Airway epithelial cell (primary cell): ENCODE data around the gene RAD21L1. TPM values are rescaled to one million over a fixed set of nuclear protein-coding genes. Genes with fewer than 3 reads are reported as not detected.

ENCODE experiments used
- total RNA-seq: library from RNA; depleted of rRNA; stranded (reverse); fragments of >200 nt; gene quantifications from 2 replicates; pipeline ENCODE4 v1.2.3, GENCODE V29; 2015

RAD21L1 gene
- not detected in 2 replicates for total RNA-seq

DNA sequence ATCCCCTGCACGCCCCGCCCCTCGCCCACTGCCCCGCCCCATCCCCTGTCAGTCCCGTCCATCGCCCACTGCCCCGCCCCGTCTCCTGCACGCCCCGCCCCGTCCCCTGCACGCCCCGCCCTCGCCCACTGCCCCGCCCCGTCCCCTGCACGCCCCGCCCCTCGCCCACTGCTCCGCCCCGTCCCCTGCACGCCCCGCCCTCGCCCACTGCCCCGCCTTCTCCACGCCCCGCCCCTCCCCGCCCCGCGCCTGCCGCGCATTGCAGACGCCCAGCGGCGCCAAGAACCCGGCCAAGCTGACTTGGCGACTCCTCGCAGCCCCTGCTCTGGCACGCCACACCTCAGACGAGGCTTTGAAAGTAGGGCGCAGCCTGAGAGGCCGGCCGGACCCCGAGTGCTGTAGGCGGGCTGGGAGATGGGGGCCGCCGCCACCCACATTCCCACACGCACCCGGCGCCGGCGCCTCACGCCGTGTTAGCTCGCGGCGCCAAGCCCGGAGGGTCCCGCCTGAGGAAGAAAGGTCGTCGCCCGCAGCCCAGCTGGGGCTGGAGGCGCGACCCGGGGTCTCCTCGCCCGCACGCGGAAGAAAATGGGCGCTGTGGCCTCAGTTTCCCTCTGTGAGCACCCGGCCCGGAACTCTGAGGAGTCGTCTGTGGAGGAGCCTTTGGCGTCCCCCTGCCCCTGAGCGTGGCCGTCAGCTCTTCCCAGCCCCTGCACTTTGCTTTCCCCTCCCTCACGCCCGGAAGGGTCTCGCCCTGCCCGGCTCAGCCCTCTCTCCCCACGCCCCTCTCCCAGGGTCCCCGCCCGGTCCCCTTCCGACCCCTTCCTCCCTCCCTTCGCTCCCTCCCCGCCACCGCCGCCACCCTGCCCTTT lies at the start of gene RAD21L1:
TSS of gene RAD21L1 (plus strand) at position 262 of the 872 bp plus-strand sequence. CDS start 2,410 bp downstream, outside the sequence.

DNA sequence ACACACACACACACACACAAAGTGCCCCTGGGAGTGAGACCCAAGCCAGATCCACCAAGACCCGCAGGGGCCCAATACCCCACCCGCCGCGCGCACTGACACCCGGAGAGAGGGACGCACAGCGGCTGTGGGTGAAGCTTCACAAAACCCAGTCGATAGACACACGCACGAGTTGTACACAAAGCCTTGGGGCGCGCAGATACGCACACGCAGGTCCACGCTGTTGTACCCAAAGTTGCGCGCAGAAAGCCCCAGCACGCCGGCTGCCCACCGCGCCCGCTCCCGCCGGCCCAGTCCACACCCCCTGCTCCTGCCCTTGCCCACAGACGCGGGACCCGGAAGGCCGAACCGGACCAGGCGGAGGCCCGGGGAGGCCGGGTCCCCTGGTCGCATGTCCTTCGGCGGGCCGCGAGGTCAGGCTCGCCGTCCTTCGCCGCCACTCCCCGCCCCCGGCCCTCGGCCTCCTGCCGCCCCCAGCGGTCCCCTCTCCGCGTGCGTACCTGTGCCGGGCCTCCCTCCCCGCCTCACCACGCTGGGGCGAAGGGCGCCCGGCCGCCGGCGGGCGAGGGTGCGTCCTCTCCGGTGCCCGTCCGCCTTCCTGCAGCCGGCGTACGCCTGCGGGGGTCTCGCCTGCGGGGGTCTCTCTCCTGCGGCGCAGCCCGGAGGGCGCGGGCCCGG lies 41.1 kb upstream of the RAD21L1 start, which contains the start of gene TMEM74B:
TSS of gene TMEM74B (minus strand) at position 344 of the 678 bp plus-strand sequence. CDS start 1,180 bp downstream, outside the sequence.

DNA sequence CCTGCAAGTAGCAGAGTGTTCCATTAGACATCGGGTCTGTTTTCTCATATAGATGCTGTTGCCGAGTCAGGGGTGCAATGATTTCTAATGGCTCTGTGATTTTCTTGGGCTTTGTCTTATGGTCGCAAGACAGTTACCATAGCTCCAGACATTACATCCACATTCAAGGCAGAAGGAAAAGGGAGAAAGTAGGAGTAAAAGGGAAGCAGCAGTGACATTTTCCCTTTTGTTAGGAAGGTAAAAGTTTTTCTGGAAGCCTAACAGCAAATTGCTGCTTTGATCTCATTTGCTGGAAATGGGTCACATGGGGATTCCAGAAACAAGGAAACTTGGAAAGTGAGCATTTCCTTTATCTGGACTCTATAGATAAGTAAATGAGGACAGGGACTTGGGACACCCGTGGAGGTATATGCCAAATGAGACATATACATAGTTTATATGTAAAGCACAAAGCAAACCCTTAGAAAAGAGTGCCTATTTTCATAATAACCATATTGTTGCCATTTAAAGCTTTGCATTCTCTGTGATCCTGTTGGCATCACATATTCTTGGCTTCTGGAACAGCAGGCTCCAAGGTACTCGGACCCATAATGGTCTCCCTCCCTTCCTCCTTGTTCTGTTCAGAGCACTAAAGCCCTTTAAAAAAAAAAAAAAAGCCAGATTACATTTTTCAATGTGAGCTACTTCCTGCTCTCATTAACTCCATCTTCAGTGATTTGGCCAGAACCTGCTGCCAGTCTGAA lies 22.9 kb upstream of the RAD21L1 start, which contains the start of gene C20orf202:
TSS of gene C20orf202 (plus strand) at position 693 of the 743 bp plus-strand sequence. CDS start 132 bp downstream, outside the sequence.

DNA sequence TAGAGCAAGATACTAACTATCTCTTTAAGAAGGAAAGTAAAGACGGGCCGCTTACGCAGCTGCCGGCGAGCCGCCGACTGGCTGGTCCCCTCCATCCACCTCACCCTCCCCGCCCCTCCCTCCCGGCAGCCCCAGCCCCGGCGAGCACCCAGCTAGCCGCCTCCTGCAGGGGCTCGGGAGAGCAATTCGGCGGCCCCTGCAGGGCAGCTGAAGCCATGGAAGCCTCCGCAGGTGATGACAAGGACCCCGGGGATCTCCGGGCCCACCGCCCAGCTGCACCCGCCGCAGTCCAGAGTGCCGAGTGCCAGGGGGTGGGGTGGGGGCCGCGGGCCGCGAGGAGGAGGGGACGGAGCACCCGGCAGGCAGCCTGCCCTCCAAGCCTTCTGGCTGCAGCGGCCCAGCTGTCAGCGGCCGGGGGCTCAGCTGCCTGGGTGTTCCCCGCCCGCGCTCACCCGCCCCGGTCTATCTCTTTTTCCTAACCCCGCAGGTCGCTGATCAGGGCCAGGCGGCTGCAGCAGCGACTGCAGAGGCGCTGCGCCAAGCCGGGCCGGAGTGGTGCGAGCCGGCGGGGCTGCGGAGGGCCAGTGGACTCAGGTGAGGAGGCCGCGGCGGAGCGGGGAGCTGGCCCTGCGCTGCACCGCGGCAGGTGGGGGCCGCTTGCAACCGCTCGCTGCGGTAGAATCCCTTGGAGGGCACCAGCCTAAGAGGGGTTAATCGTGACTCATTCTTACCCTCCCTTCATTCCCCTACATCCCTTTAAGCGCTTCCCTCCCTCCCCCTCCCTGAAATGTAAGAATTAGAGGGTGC lies 40.5 kb downstream of the RAD21L1 start, which contains the start of gene SNPH:
TSS of gene SNPH (plus strand) at position 128 of the 807 bp plus-strand sequence. CDS start 29,946 bp downstream, outside the sequence.

Other genes with a start within 250 kb of the RAD21L1 start
- not detected in 2 replicates for gene RSPO4, start 223.7 kb upstream of the RAD21L1 start, total RNA-seq
- 106 and 131 TPM in 2 replicates for gene PSMF1, start 107.4 kb upstream of the RAD21L1 start, total RNA-seq
- 0.14 TPM in 1 of 2 replicates, not detected in the other for gene TMEM74B, start 41.1 kb upstream of the RAD21L1 start, total RNA-seq
- gene C20orf202, start 22.6 kb upstream of the RAD21L1 start, total RNA-seq, result 0.05 TPM in 1 of 2 replicates, not detected in the other
- 3.6 and 5.8 TPM in 2 replicates for gene SNPH, start 40.2 kb downstream of the RAD21L1 start, total RNA-seq
- 28.1 and 33.9 TPM in 2 replicates for gene SDCBP2, start 103.1 kb downstream of the RAD21L1 start, total RNA-seq
- gene FKBP1A, start 167.0 kb downstream of the RAD21L1 start, total RNA-seq, result 138 and 159 TPM in 2 replicates
- 47.6 and 65.8 TPM in 2 replicates for gene NSFL1C, start 240.8 kb downstream of the RAD21L1 start, total RNA-seq